CD14-positive monocyte (primary cell): Measurements from ENCODE around the gene SLC24A3. TPM values are rescaled to one million over a fixed set of nuclear protein-coding genes. Genes with fewer than 3 reads are reported as not detected.

Experiments
- DNase-seq, 3 donors: peaks; one replicate each; pipeline ENCODE4 v3.0.0-alpha.2; 2011 to 2022
- H2AFZ ChIP-seq: 2 replicates; pipeline ENCODE4 v1.6.0; 2012; ENCODE audit warnings: mild to moderate bottlenecking, low read depth, low read length, inconsistent platforms; ENCODE audit not compliant: insufficient read depth, poor library complexity, severe bottlenecking
- H3K27ac ChIP-seq, 2 donors: 1 replicate in 1 of 2; 2 replicates in 1 of 2; pipeline ENCODE4 v1.5.1; 2012 to 2013; ENCODE audit warnings: low read length in 2 of 2, control low read depth in 1 of 2, inconsistent platforms in 1 of 2, low read depth in 1 of 2, mild to moderate bottlenecking in 1 of 2
- H3K27me3 ChIP-seq, 2 donors: one replicate each; pipeline versions ENCODE4 v1.6.0 to v1.6.1; 2011 to 2013; ENCODE audit warnings: low read length in 2 of 2; ENCODE audit not compliant: control insufficient read depth in 2 of 2, insufficient read depth in 2 of 2
- H3K36me3 ChIP-seq, 2 donors: replicated peaks in 1 of 2; 1 replicate in 1 of 2; 2 replicates in 1 of 2; pipeline versions ENCODE4 v1.5.1 to v1.6.1; 2012 to 2013; ENCODE audit warnings: low read length in 2 of 2, control low read depth in 1 of 2, inconsistent platforms in 1 of 2, mild to moderate bottlenecking in 1 of 2; ENCODE audit not compliant: insufficient read depth in 2 of 2, control insufficient read depth in 1 of 2
- H3K4me1 ChIP-seq, 2 donors: 1 replicate in 1 of 2; 2 replicates in 1 of 2; pipeline versions ENCODE4 v1.5.1 to v1.6.1; 2012 to 2013; ENCODE audit warnings: low read length in 2 of 2, control low read depth in 1 of 2, inconsistent platforms in 1 of 2, mild to moderate bottlenecking in 1 of 2, moderate library complexity in 1 of 2; ENCODE audit not compliant: insufficient read depth in 2 of 2, control insufficient read depth in 1 of 2
- H3K4me2 ChIP-seq: replicated peaks from 2 replicates; pipeline ENCODE3; 2012; ENCODE audit warnings: low read length, moderate library complexity, mild to moderate bottlenecking; ENCODE audit not compliant: poor library complexity, severe bottlenecking; ENCODE audit errors: extremely low read depth
- H3K4me3 ChIP-seq, 3 experiments: fragments of 200-600 bp in 1 of 3; sonication (generic) in 1 of 3; replicated peaks in 1 of 3; 1 replicate in 2 of 3; 2 replicates in 1 of 3; pipeline ENCODE4 v1.5.1; 2011 to 2013; ENCODE audit warnings: low read length in 3 of 3, mild to moderate bottlenecking in 3 of 3, control low read depth in 2 of 3, low read depth in 2 of 3, inconsistent platforms in 1 of 3, moderate library complexity in 1 of 3
- H3K79me2 ChIP-seq: 2 replicates; pipeline ENCODE4 v1.6.0; 2012; ENCODE audit warnings: mild to moderate bottlenecking, control low read depth, inconsistent platforms, low read length, moderate library complexity; ENCODE audit not compliant: insufficient read depth
- H3K9ac ChIP-seq: 2 replicates; pipeline ENCODE4 v1.6.0; 2017; ENCODE audit warnings: low read length, mild to moderate bottlenecking; ENCODE audit not compliant: insufficient read depth, poor library complexity, severe bottlenecking
- H3K9me3 ChIP-seq, 2 donors: replicated peaks in 1 of 2; 1 replicate in 1 of 2; 2 replicates in 1 of 2; pipeline versions ENCODE4 v1.5.1 to v1.6.1; 2012 to 2013; ENCODE audit warnings: low read length in 2 of 2, control low read depth in 1 of 2; ENCODE audit not compliant: control insufficient read depth in 1 of 2, insufficient read depth in 1 of 2
- H4K20me1 ChIP-seq: 2 replicates; pipeline ENCODE4 v1.6.0; 2012; ENCODE audit warnings: mild to moderate bottlenecking, low read length, control low read depth, moderate library complexity; ENCODE audit not compliant: insufficient read depth
- H3K27ac Mint-ChIP-seq, 7 donors: one replicate each; pipeline ENCODE4 v1.8.0; 2020; ENCODE audit warnings: mild to moderate bottlenecking in 7 of 7, mixed read lengths in 7 of 7, moderate library complexity in 6 of 7, inconsistent platforms in 2 of 7
- H3K27me3 Mint-ChIP-seq, 3 donors: one replicate each; pipeline ENCODE4 v1.8.0; 2021 to 2022; ENCODE audit warnings: low read depth in 3 of 3, mild to moderate bottlenecking in 3 of 3, mixed read lengths in 3 of 3, moderate library complexity in 3 of 3, inconsistent platforms in 1 of 3
- H3K36me3 Mint-ChIP-seq, 2 donors: one replicate each; pipeline ENCODE4 v1.8.0; 2020; ENCODE audit warnings: mixed read lengths in 2 of 2, inconsistent platforms in 1 of 2, mild to moderate bottlenecking in 1 of 2
- H3K4me1 Mint-ChIP-seq: one replicate; pipeline ENCODE4 v1.8.0; 2020; ENCODE audit warnings: mild to moderate bottlenecking, mixed read lengths
- H3K4me3 Mint-ChIP-seq, 2 donors: one replicate each; pipeline ENCODE4 v1.8.0; 2020; ENCODE audit warnings: mild to moderate bottlenecking in 2 of 2, mixed read lengths in 2 of 2, moderate library complexity in 1 of 2
- H3K9me3 Mint-ChIP-seq, 7 donors: one replicate each; pipeline ENCODE4 v1.8.0; 2020 to 2022; ENCODE audit warnings: mixed read lengths in 7 of 7, mild to moderate bottlenecking in 6 of 7, moderate library complexity in 6 of 7, inconsistent platforms in 2 of 7
- WGBS: methylation state at CpG from one replicate; pipeline ENCODE4 v1.1.5; 2013; ENCODE audit warnings: missing lambda C conversion rate; ENCODE audit not compliant: insufficient coverage; 5-methylcytosine and 5-hydroxymethylcytosine counted together
- intact Hi-C, 2 donors: fragments of 100-400 bp; cut with micrococcal nuclease; formaldehyde crosslinking; loops; one replicate each; pipeline versions ENCODE4 v1.15.0 to v1.15.1; 2023
- polyA plus RNA-seq, 3 donors: library from polyadenylated mRNA; depleted of rRNA in 1 of 3; unstranded in 2 of 3; stranded (reverse) in 1 of 3; fragments of 300-500 nt in 2 of 3; fragments of >200 nt in 1 of 3; fragmentation: Illumina TruSeq in 2 of 3; gene quantifications; 1 replicate in 2 of 3; 2 replicates in 1 of 3; pipeline ENCODE4 v1.2.3, GENCODE V29; 2012 to 2021
- TF ChIP-seq, protein P1 (sequence below): fragments of 200-600 bp; IDR thresholded peaks from one replicate; pipeline ENCODE4 v1.8.0; 2022; ENCODE audit warnings: antibody characterized with exemption, mild to moderate bottlenecking

SLC24A3 gene
- polyA plus RNA-seq, 3 donors, result 0.04 to 0.08 TPM; not detected in 1

DNA sequence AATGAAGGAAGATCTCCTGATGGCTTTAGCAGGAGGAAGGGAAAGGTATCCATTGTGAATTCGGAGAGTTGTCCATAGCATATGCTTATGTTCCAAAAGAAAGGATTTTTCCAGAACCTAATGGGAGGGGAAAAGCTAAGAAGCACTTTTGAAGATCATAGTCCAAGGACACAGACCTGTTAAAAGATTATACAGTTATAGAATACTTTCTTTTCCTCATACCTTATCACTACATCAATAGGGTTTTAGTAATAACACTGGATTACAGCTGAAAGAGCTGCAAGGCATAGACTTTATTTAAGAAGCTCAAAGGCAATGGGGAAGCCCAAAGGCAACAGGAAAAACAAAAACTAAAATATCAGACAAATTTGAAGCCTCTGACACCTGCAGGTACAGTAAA is 39.8 kb upstream of the SLC24A3 start:
- H2AFZ ChIP-seq, result no peak overlapping the region
- 80% methylated on average over 1 of the region's 1 CpG for WGBS
- no peak for DNase-seq
- intact Hi-C loops, result no loop called here
- H3K9ac ChIP-seq, result no peak overlapping the region
- no peak overlapping the region for H3K4me2 ChIP-seq
- peaks cover 0 to 2% (median 1%) of the 10 kb centered on the region in 3 donors for H3K27me3 Mint-ChIP-seq
- H3K4me1 ChIP-seq, result no peaks in the 10 kb centered on the region
- H3K27me3 ChIP-seq, result no peaks in the 10 kb centered on the region
- H3K4me1 Mint-ChIP-seq, result no peaks in the 10 kb centered on the region
- no peaks in the 10 kb centered on the region for H3K36me3 Mint-ChIP-seq
- H3K27ac Mint-ChIP-seq, result no peak overlapping the region
- H3K4me3 ChIP-seq, result no peak overlapping the region
- H4K20me1 ChIP-seq, result no peaks in the 10 kb centered on the region
- no peaks in the 10 kb centered on the region for H3K79me2 ChIP-seq
- H3K9me3 Mint-ChIP-seq, result peaks cover 9 to 23% (median 16%) of the 10 kb centered on the region in 7 donors
- no peaks in the 10 kb centered on the region for H3K36me3 ChIP-seq
- peaks cover 0 to 12% of the 10 kb centered on the region in 2 donors for H3K9me3 ChIP-seq
- TF ChIP-seq, protein P1, sequence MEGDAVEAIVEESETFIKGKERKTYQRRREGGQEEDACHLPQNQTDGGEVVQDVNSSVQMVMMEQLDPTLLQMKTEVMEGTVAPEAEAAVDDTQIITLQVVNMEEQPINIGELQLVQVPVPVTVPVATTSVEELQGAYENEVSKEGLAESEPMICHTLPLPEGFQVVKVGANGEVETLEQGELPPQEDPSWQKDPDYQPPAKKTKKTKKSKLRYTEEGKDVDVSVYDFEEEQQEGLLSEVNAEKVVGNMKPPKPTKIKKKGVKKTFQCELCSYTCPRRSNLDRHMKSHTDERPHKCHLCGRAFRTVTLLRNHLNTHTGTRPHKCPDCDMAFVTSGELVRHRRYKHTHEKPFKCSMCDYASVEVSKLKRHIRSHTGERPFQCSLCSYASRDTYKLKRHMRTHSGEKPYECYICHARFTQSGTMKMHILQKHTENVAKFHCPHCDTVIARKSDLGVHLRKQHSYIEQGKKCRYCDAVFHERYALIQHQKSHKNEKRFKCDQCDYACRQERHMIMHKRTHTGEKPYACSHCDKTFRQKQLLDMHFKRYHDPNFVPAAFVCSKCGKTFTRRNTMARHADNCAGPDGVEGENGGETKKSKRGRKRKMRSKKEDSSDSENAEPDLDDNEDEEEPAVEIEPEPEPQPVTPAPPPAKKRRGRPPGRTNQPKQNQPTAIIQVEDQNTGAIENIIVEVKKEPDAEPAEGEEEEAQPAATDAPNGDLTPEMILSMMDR, result no peak
- no peak overlapping the region for H3K4me3 Mint-ChIP-seq
- no peak overlapping the region for H3K27ac ChIP-seq

DNA sequence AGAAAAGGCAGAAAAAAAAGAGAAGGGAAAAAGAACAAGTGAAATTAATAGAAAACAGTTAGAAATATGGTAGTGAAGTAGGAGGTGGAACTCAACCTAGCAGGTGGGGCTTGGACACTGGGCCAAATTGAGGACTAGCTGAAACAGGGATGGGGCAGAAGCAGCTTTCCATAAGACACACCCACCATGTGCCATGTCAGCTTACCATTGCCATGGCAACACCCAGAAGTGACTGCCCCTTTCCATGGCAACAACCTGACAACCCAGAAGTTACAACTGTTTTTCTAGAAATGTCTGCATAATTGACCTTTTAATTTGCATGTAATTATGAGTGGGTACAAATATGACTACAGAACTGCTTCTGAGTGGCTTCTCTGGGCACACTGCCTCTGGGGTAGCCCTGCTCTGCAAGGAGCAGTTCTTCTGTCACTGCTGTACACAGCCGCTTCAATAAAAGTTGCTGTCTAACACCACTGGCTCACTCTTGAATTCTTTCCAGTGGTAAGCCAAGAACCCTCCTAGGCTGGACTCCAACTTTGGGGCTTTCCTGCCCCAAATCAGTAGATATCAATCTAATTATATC is 35.9 kb upstream of the SLC24A3 start:
- no peaks in the 10 kb centered on the region for H3K36me3 ChIP-seq
- Mint-ChIP-seq H3K27me3 (peaks cover 0 to 2% (median 1%) of the 10 kb centered on the region in 3 donors), H3K4me3 (no peak overlapping the region), H3K9me3 (peaks cover 0 to 10% (median 3%) of the 10 kb centered on the region in 7 donors), H3K27ac (no peak overlapping the region), H3K4me1 (no peaks in the 10 kb centered on the region), H3K36me3 (no peaks in the 10 kb centered on the region)
- no peaks in the 10 kb centered on the region for H3K79me2 ChIP-seq
- no peaks in the 10 kb centered on the region for H3K4me1 ChIP-seq
- TF ChIP-seq, protein P1, result no peak
- H2AFZ ChIP-seq, result no peak overlapping the region
- 100% methylated on average over 1 of the region's 1 CpG for WGBS
- no peaks in the 10 kb centered on the region for H3K27me3 ChIP-seq
- no peak for DNase-seq
- intact Hi-C loops, result no loop called here
- H4K20me1 ChIP-seq, result no peaks in the 10 kb centered on the region
- no peak overlapping the region for H3K4me2 ChIP-seq
- no peak overlapping the region for H3K9ac ChIP-seq
- H3K27ac ChIP-seq, result no peak overlapping the region
- H3K9me3 ChIP-seq, result no peaks in the 10 kb centered on the region
- no peak overlapping the region for H3K4me3 ChIP-seq
